Activated T-cell treated with anti-CD3 and anti-CD28 coated beads, Interleukin-2, amount 50 U/mL, for 48 hours (primary cell): ENCODE measurements around the gene RPA3.

Experiments used
- DNase-seq, 2 experiments: peaks; one replicate each; pipeline ENCODE4 v3.0.0-alpha.2; 2020

RPA3 gene

DNA sequence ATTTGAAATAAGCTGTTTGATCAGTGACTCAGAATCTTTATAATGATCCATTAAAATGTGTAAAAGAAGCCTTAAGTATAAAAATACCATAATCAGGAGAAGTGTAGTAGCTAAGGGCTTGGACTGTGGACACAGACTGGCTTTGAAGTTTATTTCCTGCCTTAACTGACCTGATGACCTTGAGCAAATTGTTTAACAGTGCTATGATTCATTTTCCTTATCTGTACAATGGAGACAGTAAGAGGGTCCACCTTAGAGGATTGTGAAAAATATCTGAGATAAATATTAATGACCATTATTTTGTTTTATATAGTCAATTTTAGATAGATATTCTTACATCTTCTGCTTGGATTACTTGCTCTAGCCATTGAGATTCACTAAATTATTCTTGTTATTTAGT is 13.3 kb upstream of the RPA3 start:
- no peak for DNase-seq

DNA sequence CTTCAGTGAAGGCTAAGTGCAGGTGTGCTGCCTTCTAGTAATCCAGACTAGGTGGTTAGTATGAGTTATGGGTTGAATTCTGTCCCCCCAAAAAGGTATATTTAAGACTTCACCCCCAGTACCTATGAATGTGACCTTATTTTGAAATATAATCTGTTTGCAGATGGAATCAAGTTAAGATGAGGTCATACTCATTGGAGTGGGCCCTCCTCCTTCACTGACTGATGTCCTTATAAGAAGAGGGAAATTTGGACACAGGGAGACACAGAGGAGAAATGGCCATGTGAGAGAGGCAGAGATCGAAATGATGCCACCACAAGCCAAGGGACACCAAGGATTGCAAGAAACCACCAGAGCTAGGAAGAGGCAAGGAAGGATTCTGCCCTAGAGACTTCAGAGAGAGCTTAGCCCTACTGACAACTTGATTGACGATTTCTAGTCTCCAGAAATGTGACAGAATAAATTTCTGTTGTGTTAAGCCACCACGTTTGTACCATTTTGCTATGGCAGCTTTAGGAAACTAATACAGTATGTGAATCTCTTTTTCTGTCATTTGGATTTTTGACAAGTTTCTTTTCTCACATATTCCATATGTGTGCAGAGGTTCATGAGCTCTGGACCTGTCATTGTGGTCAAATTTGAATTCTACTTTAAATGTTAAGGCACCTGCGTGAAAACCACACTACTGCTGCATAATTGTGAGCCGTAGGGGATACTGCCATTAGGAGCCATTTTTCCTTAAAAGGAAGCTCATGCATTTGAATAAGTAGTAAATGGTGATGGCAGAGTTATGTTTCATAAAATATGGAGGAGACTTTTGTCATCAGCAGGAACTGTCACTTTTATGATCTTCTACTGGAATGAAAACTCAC is 2.6 kb upstream of the RPA3 start:
- DNase-seq: no peak

DNA sequence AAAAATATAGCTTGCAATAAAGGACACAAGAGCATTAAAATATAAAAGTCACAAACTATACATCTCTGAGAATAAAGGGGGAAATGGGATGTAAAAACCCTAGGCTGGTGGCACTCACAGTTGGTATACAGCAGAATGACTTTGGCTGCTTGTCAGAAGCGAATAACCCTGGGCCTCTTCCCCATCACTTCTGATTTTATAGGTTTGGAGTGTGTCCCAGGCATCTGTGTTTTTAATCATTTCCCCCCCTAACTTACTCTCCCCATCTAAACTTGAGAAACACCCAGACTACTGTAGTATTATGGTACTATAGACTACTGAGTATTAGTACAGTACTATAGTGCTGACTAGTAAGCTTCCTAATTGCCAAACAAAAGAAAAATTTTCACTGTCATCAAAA is 1.8 kb upstream of the RPA3 start:
- DNase-seq: no peak

DNA sequence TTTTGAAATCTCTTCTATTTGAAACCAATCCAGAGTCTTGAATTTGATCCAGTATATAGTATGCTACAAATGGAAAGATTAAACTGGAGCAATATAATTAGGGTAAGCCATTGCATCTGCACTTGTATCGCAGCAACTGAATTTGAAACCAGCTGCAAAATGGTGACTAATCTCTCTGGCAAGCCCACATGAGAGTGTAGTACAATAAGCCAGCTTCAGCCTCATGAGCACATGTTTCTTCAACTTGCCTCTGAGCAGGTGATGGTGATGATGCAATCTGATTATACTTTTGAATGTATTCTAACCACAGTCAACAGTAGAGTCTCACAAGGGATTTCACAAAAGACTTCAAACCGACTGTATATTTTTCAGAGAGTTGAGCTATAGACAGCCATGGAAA is 829 bp upstream of the RPA3 start:
- peak in 1 of 2 experiments; percentile 35 for DNase-seq

DNA sequence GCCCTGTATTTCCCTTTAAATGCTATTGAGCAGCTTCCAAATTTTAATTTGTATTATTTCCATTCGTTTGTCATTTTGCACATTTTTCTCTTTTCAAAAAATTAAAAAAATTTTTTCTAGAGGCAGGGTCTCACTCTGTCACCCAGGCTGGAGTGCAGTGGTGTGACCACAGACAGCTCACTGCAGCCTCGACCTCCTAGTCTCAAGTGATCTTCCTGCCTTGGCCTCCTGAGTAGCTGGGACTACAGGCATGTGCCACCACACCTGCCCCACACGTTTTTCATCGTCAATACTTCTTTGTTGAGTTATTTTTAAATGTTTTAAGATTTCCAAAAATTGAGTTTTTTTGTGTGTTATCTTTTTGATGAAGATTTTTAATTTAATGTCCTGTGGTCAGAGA is 4.7 kb downstream of the RPA3 start:
- no peak for DNase-seq

DNA sequence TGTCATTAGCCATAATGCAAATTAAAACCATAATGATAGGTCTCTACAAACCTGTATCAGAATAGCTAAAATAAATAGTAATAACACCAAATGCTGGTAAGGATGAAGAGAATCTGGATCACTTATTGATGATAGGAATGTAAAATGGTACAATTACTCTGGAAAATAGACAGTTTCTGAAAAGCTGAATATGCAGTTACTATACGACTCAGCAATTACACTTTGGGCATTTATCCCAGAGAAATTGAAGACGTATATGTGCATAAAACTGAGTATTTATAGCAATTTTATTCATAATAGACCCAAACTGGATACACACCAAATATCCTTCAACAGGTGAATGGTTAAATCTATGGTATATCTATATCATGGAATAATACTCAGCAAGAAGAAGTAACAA is 7.9 kb downstream of the RPA3 start:
- DNase-seq: no peak

DNA sequence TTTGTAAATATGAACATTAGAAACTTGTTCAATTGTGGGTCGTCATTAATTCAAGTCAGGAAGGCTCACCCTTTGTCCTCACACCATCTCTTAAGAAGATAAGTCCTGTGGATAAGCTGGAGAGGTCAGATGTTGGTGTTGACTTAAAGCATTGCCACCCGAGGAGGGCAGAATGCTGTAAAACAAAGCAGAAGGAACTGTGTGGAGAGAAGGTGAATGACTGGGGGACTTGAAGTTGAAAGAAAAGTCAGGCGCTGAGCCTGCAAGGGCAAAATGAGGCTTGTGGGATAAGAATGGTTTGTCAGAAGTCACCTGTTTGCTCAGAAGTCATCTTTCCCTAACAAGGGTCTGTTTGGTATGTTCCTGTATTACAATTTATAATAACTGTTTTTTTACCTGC is 9.1 kb downstream of the RPA3 start:
- DNase-seq: no peak

DNA sequence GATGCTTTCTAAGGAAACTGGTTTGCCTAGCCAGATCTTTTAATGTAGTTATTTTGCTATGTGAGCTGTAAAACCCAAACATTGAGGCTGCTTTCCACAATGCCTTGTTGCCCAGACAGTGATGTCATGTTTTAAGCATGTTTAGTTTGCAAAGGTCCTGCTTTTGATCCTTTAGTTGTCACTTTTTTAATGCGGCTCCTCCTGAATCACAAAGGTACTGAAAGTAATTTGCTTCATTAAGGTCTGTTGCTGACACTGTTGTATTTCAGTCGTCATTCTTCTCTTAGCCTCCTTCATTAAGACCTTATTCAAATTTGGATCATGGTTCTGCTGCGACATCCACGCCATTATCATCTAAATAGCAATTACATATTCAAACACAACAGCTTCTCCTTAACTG is 10.6 kb downstream of the RPA3 start:
- DNase-seq: no peak

DNA sequence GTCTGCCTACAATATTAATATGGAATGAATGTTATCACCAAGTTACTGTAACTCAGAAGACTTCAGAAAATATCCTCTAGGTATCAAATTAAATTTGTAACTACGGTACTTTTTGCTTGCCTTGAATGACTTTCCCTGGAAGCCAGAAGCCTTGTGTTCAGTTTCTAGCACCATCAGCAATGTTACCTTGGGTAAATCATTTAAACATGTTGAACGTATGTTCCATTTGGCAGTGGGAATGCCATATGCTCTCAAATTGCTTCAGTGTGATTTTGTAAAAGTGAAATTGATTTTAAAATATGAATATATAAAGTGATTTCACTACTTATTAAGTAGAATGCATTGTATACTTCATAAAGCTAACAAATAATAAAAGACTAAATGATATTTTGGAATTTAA is 11.2 kb downstream of the RPA3 start:
- no peak for DNase-seq

DNA sequence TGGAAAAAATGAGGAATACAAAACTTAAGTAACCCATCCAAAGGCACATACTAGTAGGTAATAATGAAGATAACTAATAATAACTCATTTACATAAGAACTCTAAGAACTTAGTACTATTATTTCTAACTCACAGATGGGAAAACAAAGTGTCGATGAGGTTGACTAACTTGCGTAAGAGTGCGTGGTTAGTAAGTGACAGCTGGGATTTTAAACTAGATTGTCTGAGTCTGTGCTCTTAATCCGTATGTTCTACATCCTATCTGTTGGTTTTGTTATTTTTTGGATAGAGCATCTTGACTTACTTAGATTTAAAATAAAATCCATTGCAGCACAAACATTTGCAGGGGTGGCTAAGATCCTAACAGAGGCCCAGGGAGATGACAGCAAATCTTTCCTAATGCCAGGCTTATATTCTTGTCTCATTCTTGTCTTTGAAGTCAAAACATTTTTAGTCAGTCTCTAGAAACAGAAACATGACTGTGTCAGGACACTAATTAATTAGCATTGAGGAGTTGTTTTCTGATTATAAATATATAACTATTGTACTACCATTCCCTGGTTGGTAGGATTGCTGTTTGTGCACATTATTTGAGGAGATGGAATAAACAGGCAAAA is 11.7 kb downstream of the RPA3 start:
- no peak for DNase-seq

DNA sequence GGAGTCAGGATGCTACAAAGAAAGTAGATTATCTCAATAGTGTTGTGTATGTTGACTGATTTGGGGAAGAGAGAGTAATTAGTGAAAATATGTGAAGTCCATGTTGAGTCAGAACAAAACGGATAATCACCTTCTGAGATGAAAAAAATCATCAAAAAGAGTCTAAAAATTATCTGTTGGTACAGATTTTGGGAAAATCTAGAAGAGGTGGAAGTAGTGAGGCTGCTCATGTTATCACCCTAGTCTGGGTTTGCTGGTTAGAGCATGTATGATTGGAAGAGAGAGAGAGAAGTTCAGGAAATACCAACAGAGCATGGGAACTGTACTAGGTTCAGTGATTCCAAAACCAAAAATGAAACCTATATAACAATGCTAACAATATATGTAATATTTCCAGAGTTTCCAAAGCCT is 12.3 kb downstream of the RPA3 start:
- no peak for DNase-seq

DNA sequence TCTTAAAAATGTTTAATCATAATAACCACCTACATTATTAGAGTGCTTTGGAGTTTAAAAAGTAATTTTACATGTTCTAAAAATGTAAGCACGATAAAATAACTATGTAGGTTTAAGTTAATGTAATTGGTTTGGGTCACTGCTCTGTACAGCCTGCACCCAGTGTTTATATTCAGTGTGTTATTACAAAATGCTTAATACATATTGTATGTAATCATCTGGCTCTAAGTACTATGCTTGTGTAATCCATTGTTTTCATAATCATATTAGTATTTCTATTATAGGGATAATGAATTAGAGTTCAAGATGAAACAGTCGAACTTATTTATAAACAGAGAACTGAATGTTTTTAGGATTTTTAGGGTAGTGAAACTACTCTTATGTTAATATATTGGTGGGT is 13.1 kb downstream of the RPA3 start:
- DNase-seq: no peak

DNA sequence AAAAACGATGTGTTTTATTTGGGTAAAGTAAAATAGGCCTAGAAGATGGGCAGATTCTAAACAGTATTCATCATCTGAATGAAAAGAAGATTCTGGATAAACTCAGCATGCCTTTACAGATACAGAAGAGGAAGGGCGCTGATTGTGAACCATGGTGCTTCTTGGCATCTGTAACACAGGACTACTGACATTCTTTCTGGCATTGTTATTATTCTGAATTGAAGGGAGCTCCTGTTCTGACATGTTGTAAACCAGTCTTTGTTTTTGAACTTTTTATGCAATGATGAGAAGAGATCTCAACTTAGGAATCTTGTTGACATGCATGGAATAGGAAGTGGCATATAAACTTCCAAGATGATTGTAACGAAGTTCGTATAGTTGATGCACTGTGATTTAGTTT is 13.5 kb downstream of the RPA3 start:
- DNase-seq: no peak

DNA sequence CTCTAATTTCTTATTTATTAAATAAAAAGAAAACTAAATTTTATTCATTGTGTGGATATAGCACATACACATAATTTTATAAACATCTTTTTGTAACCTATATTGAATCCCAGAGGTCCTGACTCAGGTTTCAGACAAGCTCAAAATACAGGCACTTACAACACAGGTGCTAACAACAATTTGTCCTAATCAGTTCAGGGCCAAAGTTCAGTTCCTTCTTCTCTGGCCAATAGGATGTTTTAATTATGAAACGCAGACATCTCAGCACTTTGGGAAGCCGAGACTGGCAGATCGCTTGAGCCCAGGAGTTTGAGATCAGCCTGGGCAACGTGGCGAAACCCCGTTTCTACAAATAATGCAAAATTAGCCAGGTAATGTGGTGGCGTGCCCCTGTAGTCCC is 15.0 kb downstream of the RPA3 start:
- DNase-seq: no peak

DNA sequence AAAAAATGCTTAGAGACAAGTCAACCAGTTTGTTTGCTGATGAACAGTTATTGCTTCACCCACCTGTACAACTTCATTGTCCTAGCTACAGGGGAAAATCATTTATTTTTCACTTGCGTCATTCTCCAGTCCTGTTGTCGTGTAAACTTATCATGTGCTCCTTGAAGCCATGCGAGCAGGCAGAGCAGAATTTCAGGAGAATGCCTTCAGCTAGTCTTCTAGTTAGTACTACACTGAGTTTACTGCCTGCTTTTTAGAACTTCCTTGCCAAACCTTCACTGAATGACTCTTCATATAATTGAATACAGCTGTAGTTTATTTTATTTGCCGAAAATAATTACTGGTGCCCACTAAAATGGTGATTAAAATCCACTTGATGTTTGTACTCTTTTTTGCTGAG is 15.6 kb downstream of the RPA3 start:
- DNase-seq: no peak

DNA sequence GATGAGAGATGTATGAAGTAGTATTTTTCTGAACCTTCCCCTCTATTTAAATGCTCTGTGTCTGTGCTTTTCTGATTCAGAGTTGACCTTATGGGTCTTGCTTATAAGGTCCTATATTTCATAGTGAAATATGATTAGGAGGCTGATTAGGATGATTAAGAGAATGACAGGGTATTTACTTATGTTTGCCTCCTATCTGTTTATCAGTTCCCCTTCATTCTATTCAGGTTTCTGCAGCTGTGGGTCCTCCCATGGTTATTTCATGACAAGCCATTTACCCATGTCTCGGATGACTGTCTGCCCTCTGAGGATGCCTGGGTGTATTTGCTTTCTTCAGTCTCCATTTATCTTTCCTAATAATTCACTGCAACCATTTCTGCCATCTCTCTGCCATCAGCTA is 16.9 kb downstream of the RPA3 start:
- no peak for DNase-seq

DNA sequence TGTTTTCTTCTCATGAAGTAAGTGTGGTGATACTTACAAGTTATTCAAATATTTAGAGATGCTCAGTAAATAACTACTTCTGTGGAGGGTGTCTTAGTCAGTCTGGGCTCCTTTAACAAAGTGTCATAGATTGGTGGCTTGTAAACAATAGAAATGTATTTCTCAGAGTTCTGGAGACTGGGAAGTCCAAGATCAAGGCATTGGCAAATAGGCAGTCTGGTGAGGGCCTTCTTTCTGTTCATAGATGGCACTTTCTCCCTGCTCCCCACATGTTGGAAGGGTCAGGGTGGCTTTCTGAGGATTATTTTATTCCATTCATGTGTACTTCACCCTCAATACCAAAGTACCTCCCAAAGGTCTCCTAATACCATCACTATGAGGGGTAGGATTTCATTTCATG is 18.4 kb downstream of the RPA3 start:
- DNase-seq: no peak

DNA sequence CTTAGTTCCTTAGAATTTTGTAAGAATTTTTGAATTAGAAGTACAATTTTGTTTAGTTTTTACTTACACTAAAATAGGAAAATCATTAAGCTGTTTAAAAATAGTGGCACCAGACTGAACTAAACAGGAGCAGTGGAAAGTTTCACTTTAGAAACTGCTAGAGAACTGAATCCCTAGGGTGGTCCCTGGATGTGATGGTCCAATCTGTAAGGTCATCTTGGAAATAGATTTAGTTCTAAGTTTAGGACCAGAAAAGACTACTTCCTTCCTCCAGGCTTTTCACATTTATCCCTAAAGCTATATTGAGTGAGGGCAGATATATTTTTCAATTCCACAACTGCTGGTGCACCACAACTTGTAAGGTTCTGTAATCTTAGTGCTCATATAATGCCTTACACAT is 19.0 kb downstream of the RPA3 start:
- DNase-seq: no peak

DNA sequence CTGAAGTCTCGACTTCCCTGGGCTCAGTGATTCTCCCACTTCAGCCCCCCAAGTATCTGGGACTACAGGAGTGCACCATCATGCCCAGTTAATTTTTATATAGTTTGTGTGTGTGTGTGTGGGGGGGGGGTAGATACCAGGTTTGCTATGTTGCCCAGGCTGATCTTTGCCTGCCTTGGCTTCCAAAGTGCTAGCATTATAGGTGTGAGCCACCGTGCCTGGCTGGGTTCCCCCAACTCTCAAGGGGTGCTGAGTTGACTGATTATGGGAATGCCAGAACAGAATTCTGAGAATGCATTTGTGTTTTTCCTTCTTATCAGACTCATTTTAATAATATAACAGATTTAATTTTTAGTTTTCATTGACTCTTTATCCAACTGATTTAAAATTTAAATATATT is 19.5 kb downstream of the RPA3 start:
- DNase-seq: no peak

DNA sequence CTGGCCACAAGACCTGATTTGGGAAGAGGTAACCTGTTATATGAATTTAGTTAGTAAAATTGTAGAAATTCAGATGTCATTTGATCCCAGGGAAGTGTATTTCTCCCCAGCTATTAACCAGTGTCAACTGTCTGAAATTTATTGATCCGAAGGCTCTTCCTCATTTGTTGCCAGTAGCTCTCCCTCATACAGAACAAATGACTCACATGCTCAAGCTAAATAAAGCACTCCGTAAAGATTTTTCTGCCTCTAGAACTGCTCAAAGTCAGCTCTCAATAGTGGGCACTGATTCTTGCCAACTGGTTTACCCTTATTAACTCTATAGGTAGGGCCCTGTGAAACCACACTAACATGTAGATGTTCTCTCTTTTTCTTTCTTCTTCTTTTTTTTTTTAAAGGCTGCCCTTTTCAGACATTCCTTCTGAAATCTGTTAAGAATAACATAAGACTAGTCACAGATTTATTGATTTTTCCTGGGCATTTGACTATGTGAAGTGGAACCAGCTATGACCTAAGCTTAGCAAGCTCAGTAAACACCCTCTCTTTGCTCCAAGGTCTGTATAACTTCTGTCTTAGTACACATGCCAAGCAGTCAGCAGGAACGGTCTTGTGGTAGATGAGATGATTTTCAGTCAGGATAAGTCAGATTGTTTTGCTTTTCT is 21.8 kb downstream of the RPA3 start:
- DNase-seq: no peak

DNA sequence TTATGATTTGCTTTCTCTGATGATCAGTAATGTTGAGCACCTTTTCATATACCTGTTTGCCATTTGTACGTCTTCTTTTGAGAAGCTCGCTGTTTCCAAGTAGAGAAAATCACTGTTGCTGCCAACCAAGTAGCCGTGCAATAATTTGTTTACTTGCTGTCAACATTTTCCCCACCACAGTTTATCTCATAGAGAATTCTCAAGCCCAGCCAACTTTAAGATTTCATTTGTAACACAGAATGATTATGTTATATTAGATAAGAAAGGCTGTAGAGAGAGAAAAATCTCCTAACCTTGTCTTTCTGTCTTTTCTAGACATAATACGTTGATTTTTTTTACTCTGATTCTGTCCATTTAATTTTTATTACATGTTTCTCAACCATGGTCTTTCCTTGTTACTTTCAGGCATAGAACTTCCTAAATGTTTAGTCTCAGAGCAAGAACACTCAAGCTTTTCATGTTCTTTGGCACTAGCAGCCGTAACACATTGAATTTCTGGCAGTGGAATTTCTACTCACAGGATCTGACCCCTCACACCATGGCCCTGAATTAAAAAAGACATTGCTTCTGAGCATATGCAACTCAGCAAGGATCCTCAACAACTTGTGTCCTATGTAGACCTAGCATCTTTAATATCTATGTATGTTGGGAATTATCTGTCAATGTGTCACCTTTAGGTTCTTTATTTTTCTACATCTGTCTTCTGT is 23.1 kb downstream of the RPA3 start:
- DNase-seq: no peak

DNA sequence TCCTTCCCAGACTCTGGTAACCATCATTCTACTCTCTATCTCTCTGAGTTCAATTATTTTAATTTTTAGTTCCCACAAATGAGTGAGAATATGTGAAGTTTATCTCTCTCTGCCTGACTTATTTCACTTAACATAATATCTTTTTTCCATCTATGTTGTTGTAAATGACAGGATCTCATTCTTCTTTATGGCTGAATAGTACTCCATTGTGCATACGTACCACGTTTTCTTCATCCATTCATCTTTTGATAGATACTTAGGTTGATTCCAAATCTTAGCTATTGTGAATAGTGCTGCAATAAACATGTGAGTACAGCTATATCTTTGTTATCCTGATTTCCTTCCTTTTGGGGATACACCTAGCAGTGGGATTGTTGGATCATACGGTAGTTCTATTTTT is 23.9 kb downstream of the RPA3 start:
- DNase-seq: no peak

DNA sequence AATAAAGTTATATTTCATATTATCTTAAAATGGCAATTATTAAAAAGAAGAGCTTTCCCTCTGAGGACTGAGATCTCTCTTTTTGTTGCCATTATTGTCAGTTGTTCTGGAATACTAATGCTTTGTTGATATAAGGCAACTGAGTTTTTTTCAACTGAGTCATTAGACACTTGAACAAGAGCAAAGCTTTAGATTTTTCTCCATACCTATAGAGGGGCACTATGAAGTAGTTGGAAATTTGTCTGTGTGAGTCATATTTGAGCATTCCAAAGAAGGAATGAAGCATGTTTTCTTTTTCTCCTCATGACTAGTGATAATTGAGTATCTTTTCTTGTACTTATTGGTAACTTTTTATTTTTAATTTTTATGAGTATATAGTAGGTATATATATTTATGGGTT is 24.5 kb downstream of the RPA3 start:
- DNase-seq: no peak

DNA sequence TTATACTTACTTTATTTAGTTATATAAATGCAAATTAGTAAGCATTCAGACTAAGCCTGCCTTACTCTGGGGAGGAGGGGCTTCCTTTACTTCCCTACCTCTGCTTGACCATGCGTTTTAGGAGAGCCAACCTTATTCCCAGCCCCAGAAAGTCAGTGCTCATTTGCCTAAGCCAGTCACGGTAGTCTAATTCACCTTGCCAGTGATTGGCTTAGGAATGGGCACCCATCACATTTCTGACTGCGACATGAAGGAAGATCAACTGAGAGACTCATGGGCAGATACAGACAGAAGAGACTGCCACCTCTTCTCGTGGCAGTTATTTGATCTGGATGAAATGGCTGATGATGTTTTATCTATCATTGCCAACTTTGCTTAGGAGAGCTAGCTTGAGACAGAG is 29.5 kb downstream of the RPA3 start:
- no peak for DNase-seq
